Type B pancreatic cell (in vitro differentiated cells): ENCODE results near the gene AMH. TPM values are rescaled to one million over a fixed set of nuclear protein-coding genes. Genes with fewer than 3 reads are reported as not detected.

ENCODE experiments used
- DNase-seq: peaks from one replicate; pipeline ENCODE4 v3.0.0; 2021; ENCODE audit warnings: mixed read lengths; ENCODE audit not compliant: unreplicated experiment; ENCODE audit errors: extremely low spot score
- H3K27ac Mint-ChIP-seq: 2 replicates; pipeline ENCODE4 v1.8.0; 2021; ENCODE audit warnings: mild to moderate bottlenecking, mixed read lengths
- H3K27me3 Mint-ChIP-seq: 2 replicates; pipeline ENCODE4 v1.8.0; 2021; ENCODE audit warnings: mixed read lengths
- H3K36me3 Mint-ChIP-seq: 2 replicates; pipeline ENCODE4 v1.8.0; 2021; ENCODE audit warnings: mixed read lengths
- H3K4me1 Mint-ChIP-seq: one replicate; pipeline ENCODE4 v1.8.0; 2021; ENCODE audit warnings: mixed read lengths; ENCODE audit not compliant: unreplicated experiment
- H3K4me3 Mint-ChIP-seq: 2 replicates; pipeline ENCODE4 v1.8.0; 2021; ENCODE audit warnings: mild to moderate bottlenecking, mixed read lengths
- H3K9me3 Mint-ChIP-seq: 2 replicates; pipeline ENCODE4 v1.8.0; 2021; ENCODE audit warnings: mixed read lengths
- CTCF ChIP-seq: fragments of 200-600 bp; sonication (generic); conservative IDR thresholded peaks from 2 replicates; pipeline ENCODE4 v1.5.0; 2021; ENCODE audit warnings: antibody characterized with exemption, mild to moderate bottlenecking
- total RNA-seq: library from RNA; stranded (reverse); gene quantifications from 2 replicates; pipeline ENCODE4 v1.2.1, GENCODE V29; 2021; ENCODE audit warnings: low replicate concordance

Gene AMH
- total RNA-seq, 1 donor from 2014 or later, result 49.5 TPM

GRCh38 chr19:2207008-2207407 is 42.1 kb upstream of the AMH start:
- no peak overlapping the region for H3K4me3 Mint-ChIP-seq
- no peaks in the 10 kb centered on the region for H3K4me1 Mint-ChIP-seq
- H3K27me3 Mint-ChIP-seq, result no peaks in the 10 kb centered on the region
- H3K27ac Mint-ChIP-seq, result no peak overlapping the region
- TF ChIP-seq CTCF, result no peak
- H3K9me3 Mint-ChIP-seq, result no peaks in the 10 kb centered on the region
- DNase-seq, result no peak
- H3K36me3 Mint-ChIP-seq, result peaks cover 13% of the 10 kb centered on the region

DNA sequence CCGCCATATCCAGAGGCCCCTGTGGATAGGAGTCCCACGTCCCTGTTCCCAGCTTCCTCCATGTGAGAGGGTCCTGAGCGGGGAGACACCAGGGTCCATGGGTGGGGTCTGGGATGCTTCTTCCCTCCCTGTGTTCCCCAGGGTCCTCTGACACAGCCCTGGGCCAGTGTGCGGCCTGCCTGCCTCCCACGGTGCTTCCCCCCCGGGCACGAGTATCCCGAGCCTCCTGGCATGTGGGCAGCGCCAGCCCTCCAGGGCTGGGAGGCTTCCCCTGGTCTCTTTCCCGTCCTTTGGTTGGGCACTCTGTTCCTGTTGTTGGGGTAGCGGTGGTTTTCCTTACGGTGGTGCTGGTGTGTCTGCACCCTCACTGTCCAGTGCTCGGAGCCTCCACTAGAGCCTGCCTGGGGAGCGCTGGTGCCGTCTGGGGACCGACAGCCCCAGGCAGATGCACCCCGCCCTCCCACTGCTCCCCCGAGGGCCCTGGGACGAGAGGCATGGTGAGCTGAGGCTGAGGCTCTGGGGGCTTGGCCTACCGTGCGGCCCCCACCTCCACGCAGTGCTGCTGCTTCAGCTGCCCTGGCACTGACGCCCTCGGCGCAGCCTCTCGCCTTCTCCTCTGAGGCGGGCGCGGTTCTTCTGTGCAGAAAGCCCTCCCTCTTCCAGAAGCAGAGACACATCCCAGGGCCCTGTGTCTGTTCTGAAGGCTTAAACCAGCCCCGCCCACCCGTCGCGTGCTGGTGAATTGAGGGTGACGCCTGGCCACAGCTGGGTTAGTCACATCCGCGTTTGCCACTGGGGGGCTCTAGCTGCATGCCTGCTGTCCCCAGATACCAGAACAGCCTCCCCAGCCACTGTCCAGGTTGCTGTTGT is 40.9 kb upstream of the AMH start:
- no peak for DNase-seq
- Mint-ChIP-seq H3K4me1 (no peaks in the 10 kb centered on the region), H3K27me3 (no peaks in the 10 kb centered on the region), H3K4me3 (no peak overlapping the region), H3K27ac (no peak overlapping the region), H3K36me3 (peaks cover 13% of the 10 kb centered on the region), H3K9me3 (no peaks in the 10 kb centered on the region)
- no peak for TF ChIP-seq CTCF

DNA sequence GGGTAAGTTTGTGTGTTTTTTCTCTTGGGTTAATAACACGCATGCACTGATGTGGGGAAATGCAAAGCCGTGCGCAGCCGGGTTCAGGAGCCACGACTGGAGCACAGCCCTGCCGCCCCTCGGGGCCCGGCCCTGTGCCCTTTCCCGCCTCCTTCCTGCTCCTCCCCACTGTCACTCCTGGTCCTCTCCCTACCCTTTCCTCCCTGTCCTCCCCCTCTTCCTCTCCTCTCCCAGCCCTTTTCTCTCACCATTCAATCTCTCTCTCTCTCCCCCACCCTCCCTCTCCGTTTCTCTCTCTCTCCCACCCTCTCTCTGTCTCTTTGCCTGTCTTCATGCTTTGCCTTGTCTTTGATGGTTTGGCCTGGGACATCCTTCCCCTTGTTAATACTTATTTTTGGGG is 40.1 kb upstream of the AMH start:
- no peak for DNase-seq
- no peaks in the 10 kb centered on the region for H3K9me3 Mint-ChIP-seq
- H3K27ac Mint-ChIP-seq, result no peak overlapping the region
- H3K4me3 Mint-ChIP-seq, result no peak overlapping the region
- H3K4me1 Mint-ChIP-seq, result no peaks in the 10 kb centered on the region
- H3K27me3 Mint-ChIP-seq, result no peaks in the 10 kb centered on the region
- TF ChIP-seq CTCF, result no peak
- H3K36me3 Mint-ChIP-seq, result peaks cover 12% of the 10 kb centered on the region

GRCh38 chr19:2209408-2209807 is 39.7 kb upstream of the AMH start:
- no peak for TF ChIP-seq CTCF
- no peak overlapping the region for H3K4me3 Mint-ChIP-seq
- H3K27ac Mint-ChIP-seq, result no peak overlapping the region
- H3K36me3 Mint-ChIP-seq, result peaks cover 8% of the 10 kb centered on the region
- H3K4me1 Mint-ChIP-seq, result no peaks in the 10 kb centered on the region
- DNase-seq, result no peak
- no peaks in the 10 kb centered on the region for H3K27me3 Mint-ChIP-seq
- no peaks in the 10 kb centered on the region for H3K9me3 Mint-ChIP-seq

- Mint-ChIP-seq H3K27me3 (no peaks in the 10 kb centered on the region), H3K4me1 (no peaks in the 10 kb centered on the region), H3K9me3 (no peaks in the 10 kb centered on the region), H3K36me3 (peaks cover 7% of the 10 kb centered on the region), H3K4me3 (no peak overlapping the region), H3K27ac (no peak overlapping the region)
- no peak for DNase-seq
- no peak for TF ChIP-seq CTCF
Observed at GRCh38 chr19:2210206-2210605, 38.9 kb upstream of the AMH start.
